HEK293 (cell line): ENCODE results near the gene LYPD4.

Source experiments
- INSM2 ChIP-seq: fragments of 450-650 bp; formaldehyde crosslinking; IDR thresholded peaks from 2 replicates; pipeline ENCODE4 v1.5.1; 2016; ENCODE audit warnings: missing biosample characterization, missing genetic modification characterization
- MEIS1 ChIP-seq: sonication (generic); formaldehyde crosslinking; IDR thresholded peaks from 2 replicates; pipeline ENCODE4 v1.8.1; 2022; ENCODE audit warnings: missing genetic modification reagents, mild to moderate bottlenecking, borderline replicate concordance
- YY1 ChIP-seq: fragments of 450-650 bp; formaldehyde crosslinking; IDR thresholded peaks from 2 replicates; pipeline ENCODE4 v1.5.1; 2018; ENCODE audit warnings: missing biosample characterization, missing genetic modification characterization
- ZNF114 ChIP-seq: fragments of 450-650 bp; formaldehyde crosslinking; IDR thresholded peaks from 2 replicates; pipeline ENCODE4 v1.5.0; 2017; ENCODE audit warnings: missing biosample characterization, missing genetic modification characterization
- ZNF121 ChIP-seq: fragments of 450-650 bp; formaldehyde crosslinking; IDR thresholded peaks from 2 replicates; pipeline ENCODE4 v1.5.1; 2016; ENCODE audit warnings: missing biosample characterization, missing genetic modification characterization
- ZNF302 ChIP-seq: fragments of 450-650 bp; formaldehyde crosslinking; IDR thresholded peaks from 2 replicates; pipeline ENCODE4 v1.5.1; 2016; ENCODE audit warnings: missing biosample characterization, missing genetic modification characterization, low read depth
- ZNF792 ChIP-seq: fragments of 450-650 bp; formaldehyde crosslinking; IDR thresholded peaks from 2 replicates; pipeline ENCODE4 v1.5.1; 2016; ENCODE audit warnings: missing biosample characterization, missing genetic modification characterization
- ZSCAN18 ChIP-seq: fragments of 450-650 bp; formaldehyde crosslinking; IDR thresholded peaks from 2 replicates; pipeline ENCODE4 v1.5.1; 2016; ENCODE audit warnings: missing biosample characterization, missing genetic modification characterization
- ZXDB ChIP-seq: fragments of 450-650 bp; formaldehyde crosslinking; IDR thresholded peaks from 2 replicates; pipeline ENCODE4 v1.5.1; 2016; ENCODE audit warnings: missing biosample characterization, missing genetic modification characterization
- TF ChIP-seq, protein P1 (sequence below): fragments of 450-650 bp; IDR thresholded peaks from 2 replicates; pipeline ENCODE4 v1.5.1; 2018; ENCODE audit warnings: missing biosample characterization, mild to moderate bottlenecking, missing genetic modification characterization
- TF ChIP-seq, protein P2 (sequence below): fragments of 450-650 bp; formaldehyde crosslinking; IDR thresholded peaks from 2 replicates; pipeline ENCODE4 v1.5.1; 2016; ENCODE audit warnings: missing biosample characterization, missing genetic modification characterization

DNA sequence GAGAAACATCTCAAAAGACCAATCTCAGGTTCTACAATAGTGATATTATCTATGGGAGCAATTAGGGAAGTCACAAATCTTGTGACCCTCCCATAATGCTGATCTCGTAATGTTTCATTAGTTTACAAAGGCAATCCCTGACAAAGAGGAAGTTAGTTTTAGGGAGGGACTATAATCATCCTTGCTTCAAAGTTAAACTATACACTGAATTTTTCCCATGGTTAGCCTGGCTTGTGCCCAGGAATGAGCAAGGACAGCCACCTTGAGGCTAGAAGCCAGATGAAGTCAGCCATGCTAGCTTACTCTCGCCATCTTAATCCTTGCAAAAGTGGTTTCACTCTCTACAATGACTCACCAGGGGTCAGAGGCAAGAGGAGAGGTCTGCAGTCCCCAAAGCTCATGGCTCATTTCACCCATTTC, 42.7 kb downstream of the LYPD4 start:
- TF ChIP-seq, protein P1, sequence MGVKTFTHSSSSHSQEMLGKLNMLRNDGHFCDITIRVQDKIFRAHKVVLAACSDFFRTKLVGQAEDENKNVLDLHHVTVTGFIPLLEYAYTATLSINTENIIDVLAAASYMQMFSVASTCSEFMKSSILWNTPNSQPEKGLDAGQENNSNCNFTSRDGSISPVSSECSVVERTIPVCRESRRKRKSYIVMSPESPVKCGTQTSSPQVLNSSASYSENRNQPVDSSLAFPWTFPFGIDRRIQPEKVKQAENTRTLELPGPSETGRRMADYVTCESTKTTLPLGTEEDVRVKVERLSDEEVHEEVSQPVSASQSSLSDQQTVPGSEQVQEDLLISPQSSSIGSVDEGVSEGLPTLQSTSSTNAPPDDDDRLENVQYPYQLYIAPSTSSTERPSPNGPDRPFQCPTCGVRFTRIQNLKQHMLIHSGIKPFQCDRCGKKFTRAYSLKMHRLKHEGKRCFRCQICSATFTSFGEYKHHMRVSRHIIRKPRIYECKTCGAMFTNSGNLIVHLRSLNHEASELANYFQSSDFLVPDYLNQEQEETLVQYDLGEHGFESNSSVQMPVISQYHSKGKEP (tag by site-specific recombination), result no peak
- no peak for TF ChIP-seq YY1
- no peak for TF ChIP-seq ZNF302 (tag by site-specific recombination)
- no peak for TF ChIP-seq INSM2 (tag by site-specific recombination)
- TF ChIP-seq ZXDB (tag by site-specific recombination), result no peak
- no peak for TF ChIP-seq MEIS1
- no peak for TF ChIP-seq ZNF792 (tag by site-specific recombination)
- TF ChIP-seq, protein P2, sequence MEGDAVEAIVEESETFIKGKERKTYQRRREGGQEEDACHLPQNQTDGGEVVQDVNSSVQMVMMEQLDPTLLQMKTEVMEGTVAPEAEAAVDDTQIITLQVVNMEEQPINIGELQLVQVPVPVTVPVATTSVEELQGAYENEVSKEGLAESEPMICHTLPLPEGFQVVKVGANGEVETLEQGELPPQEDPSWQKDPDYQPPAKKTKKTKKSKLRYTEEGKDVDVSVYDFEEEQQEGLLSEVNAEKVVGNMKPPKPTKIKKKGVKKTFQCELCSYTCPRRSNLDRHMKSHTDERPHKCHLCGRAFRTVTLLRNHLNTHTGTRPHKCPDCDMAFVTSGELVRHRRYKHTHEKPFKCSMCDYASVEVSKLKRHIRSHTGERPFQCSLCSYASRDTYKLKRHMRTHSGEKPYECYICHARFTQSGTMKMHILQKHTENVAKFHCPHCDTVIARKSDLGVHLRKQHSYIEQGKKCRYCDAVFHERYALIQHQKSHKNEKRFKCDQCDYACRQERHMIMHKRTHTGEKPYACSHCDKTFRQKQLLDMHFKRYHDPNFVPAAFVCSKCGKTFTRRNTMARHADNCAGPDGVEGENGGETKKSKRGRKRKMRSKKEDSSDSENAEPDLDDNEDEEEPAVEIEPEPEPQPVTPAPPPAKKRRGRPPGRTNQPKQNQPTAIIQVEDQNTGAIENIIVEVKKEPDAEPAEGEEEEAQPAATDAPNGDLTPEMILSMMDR (tag by site-specific recombination), result no peak
- TF ChIP-seq ZNF121 (tag by site-specific recombination), result no peak
- no peak for TF ChIP-seq ZNF114
- no peak for TF ChIP-seq ZSCAN18 (tag by site-specific recombination)
